K562 (cell line): ENCODE results near the gene ABHD16A. TPM values are rescaled to one million over a fixed set of nuclear protein-coding genes. Genes with fewer than 3 reads are reported as not detected.

ENCODE experiments used
- ARHGAP35 ChIP-seq: fragments of 450-650 bp; IDR thresholded peaks from 2 replicates; pipeline ENCODE4 v1.6.1; 2018; ENCODE audit not compliant: partially characterized antibody
- CGGBP1 ChIP-seq: fragments of 250-450 bp; sonication (Bioruptor Pico); IDR thresholded peaks from 2 replicates; pipeline ENCODE4 v1.9.0; 2021; ENCODE audit warnings: mild to moderate bottlenecking
- FOXK1 ChIP-seq: sonication (generic); formaldehyde crosslinking; IDR thresholded peaks from 2 replicates; pipeline ENCODE4 v1.8.0; 2022; ENCODE audit warnings: missing genetic modification reagents, mild to moderate bottlenecking, borderline replicate concordance
- KDM1A ChIP-seq, 2 experiments: fragments of 450-650 bp; IDR thresholded peaks; 2 replicates each; pipeline ENCODE4 v1.6.1; 2016; ENCODE audit warnings: mild to moderate bottlenecking in 2 of 2
- MYNN ChIP-seq, 2 experiments: sonication (generic); formaldehyde crosslinking in 1 of 2; IDR thresholded peaks; 2 replicates each; pipeline versions ENCODE4 v1.5.0 to v1.6.1; 2016 to 2020; ENCODE audit warnings: antibody characterized with exemption in 1 of 2, missing genetic modification reagents in 1 of 2
- NFYB ChIP-seq: IDR thresholded peaks from 2 replicates; pipeline ENCODE4 v1.6.1; 2011; ENCODE audit warnings: mild to moderate bottlenecking, moderate library complexity; ENCODE audit not compliant: insufficient read length; ENCODE audit errors: extremely low read depth
- POLR2H ChIP-seq: IDR thresholded peaks from 2 replicates; pipeline ENCODE4 v1.6.1; 2016; ENCODE audit warnings: missing genetic modification characterization, low read depth, mild to moderate bottlenecking, control low read depth, missing compliant biosample characterization, moderate library complexity
- TRIM28 ChIP-seq: fragments of 450-650 bp; IDR thresholded peaks from 2 replicates; pipeline ENCODE4 v1.6.1; 2017
- ZKSCAN3 ChIP-seq: fragments of 250-450 bp; sonication (Bioruptor Pico); IDR thresholded peaks from 2 replicates; pipeline ENCODE4 v1.4.0; 2020
- ZNF140 ChIP-seq: fragments of 250-450 bp; sonication (Bioruptor Pico); IDR thresholded peaks from 2 replicates; pipeline ENCODE4 v1.8.0; 2021; ENCODE audit warnings: moderate library complexity, mild to moderate bottlenecking, inconsistent platforms
- ZNF518B ChIP-seq: fragments of 250-450 bp; sonication (Bioruptor Pico); IDR thresholded peaks from 2 replicates; pipeline ENCODE4 v1.5.0; 2021; ENCODE audit warnings: mild to moderate bottlenecking, moderate library complexity
- ZNF551 ChIP-seq: fragments of 250-450 bp; sonication (Bioruptor Pico); IDR thresholded peaks from 2 replicates; pipeline ENCODE4 v1.5.0; 2021; ENCODE audit warnings: mild to moderate bottlenecking, moderate library complexity
- ZNF696 ChIP-seq: fragments of 250-450 bp; sonication (Bioruptor Pico); conservative IDR thresholded peaks from 2 replicates; pipeline ENCODE4 v1.4.0; 2020; ENCODE audit warnings: mild to moderate bottlenecking, moderate library complexity
- ZNF764 ChIP-seq: fragments of 250-450 bp; sonication (Bioruptor Pico); IDR thresholded peaks from 2 replicates; pipeline ENCODE4 v1.4.0; 2020; ENCODE audit warnings: low read depth, mild to moderate bottlenecking, moderate library complexity
- polyA plus RNA-seq, 8 experiments: library from polyadenylated mRNA; depleted of rRNA in 4 of 8; stranded (reverse) in 5 of 8; unstranded in 3 of 8; fragments of >200 nt; fragmentation: Nextera tagmentation in 2 of 8; fragmentation: Illumina TruSeq in 1 of 8; extraction: Ambion mirVana in 2 of 8; extraction: Trizol in 1 of 8; gene quantifications; 2 replicates each; pipeline versions ENCODE4 v1.2.1 to v1.2.3, GENCODE V29; 2011 to 2014; ENCODE audit warnings: inconsistent platforms in 1 of 8, missing spikeins in 1 of 8
- total RNA-seq, 7 experiments: library from RNA; depleted of rRNA in 6 of 7; stranded (reverse); fragments of >200 nt in 6 of 7; fragmentation: Illumina TruSeq in 2 of 7; extraction: Trizol in 2 of 7; gene quantifications; 2 replicates each; pipeline versions ENCODE4 v1.2.1 to v1.2.3, GENCODE V29; 2011 to 2021; ENCODE audit warnings: low replicate concordance in 1 of 7
- TF ChIP-seq, protein P1 (sequence below): fragments of 450-650 bp; IDR thresholded peaks from 2 replicates; pipeline ENCODE4 v1.6.1; 2014; ENCODE audit warnings: low read depth, mild to moderate bottlenecking, moderate library complexity, borderline replicate concordance
- TF ChIP-seq, protein P2 (sequence below), 2 experiments: IDR thresholded peaks; 2 replicates each; pipeline ENCODE4 v1.6.1; 2011; ENCODE audit warnings: borderline replicate concordance in 1 of 2, control low read depth in 1 of 2, low read depth in 1 of 2, low read length in 1 of 2, mild to moderate bottlenecking in 1 of 2, mixed read lengths in 1 of 2, moderate library complexity in 1 of 2; ENCODE audit not compliant: insufficient read depth in 1 of 2, insufficient read length in 1 of 2, poor library complexity in 1 of 2, severe bottlenecking in 1 of 2; ENCODE audit errors: extremely low read depth in 1 of 2
- TF ChIP-seq, protein P3 (sequence below): sonication (generic); formaldehyde crosslinking; IDR thresholded peaks from 2 replicates; pipeline ENCODE4 v1.4.0; 2020; ENCODE audit warnings: mild to moderate bottlenecking, missing genetic modification reagents

ABHD16A gene
- total and polyA plus RNA-seq, 9 of the 15 experiments (the other 6 are each of a cell fraction or from before 2014, with no cell fraction given) = 25.8 to 120 (median 81.6) TPM

DNA sequence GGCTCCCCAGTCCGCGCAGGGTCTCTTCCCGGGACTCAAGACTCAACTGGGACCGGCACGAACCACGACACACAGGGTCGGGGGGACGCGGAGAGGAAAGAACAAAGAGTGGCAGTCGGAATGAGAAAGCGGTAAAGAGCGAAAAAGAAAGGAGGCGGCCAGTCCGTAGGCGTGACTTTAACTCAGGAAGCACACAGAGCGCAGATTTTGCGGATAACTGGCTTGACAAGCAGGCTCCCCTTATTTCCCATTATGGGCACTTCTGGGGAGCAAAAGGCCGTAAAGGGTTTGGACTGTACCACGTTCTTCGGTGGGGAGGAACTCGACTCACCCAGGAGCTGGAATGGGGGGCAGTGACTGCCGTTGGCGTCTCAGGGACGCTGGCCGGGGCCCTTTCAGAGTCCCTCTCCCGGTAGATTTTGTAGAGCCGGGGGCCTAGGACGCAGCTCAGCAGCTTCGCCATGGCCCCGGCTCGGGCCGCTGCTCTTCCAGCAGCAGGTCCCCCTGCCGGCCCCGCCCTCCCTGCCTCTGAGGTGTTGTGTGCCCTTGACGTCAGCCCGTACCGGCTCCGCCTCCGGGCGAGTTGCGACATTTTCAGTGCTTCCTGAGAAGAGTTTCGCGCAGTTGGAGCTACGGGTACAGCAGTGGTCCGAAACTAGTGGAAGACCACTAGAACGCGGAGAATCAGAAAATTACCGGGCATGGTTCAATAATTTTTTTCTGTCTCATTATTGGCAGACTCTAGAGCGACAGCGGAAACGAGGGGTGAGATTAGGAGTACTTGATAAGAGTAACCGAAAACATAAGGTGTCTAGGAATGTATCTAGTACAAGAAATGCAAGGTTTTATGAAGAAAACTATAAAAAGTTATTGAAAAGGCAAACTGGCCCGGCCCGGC, at the start of gene ABHD16A (continued):
- TF ChIP-seq ZNF518B = no peak
- peak; percentile 65; the same call in 1 of the 2 replicates for TF ChIP-seq TRIM28
- TF ChIP-seq, protein P1, sequence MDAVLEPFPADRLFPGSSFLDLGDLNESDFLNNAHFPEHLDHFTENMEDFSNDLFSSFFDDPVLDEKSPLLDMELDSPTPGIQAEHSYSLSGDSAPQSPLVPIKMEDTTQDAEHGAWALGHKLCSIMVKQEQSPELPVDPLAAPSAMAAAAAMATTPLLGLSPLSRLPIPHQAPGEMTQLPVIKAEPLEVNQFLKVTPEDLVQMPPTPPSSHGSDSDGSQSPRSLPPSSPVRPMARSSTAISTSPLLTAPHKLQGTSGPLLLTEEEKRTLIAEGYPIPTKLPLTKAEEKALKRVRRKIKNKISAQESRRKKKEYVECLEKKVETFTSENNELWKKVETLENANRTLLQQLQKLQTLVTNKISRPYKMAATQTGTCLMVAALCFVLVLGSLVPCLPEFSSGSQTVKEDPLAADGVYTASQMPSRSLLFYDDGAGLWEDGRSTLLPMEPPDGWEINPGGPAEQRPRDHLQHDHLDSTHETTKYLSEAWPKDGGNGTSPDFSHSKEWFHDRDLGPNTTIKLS = peak; percentile 74; the same call in 1 of the 2 replicates
- TF ChIP-seq ZKSCAN3 (CRISPR knock-in tag) = no peak
- no peak for TF ChIP-seq ZNF551 (CRISPR knock-in tag)
- 0 out of 2 replicates have a peak, but pooled peaks have one; percentile 64 for TF ChIP-seq FOXK1 (CRISPR knock-in tag)
- no peak for TF ChIP-seq ZNF696 (CRISPR knock-in tag)
- TF ChIP-seq POLR2H (tag) = peak; percentile 96
- peak; percentile 7 for TF ChIP-seq ARHGAP35
- TF ChIP-seq, protein P2, sequence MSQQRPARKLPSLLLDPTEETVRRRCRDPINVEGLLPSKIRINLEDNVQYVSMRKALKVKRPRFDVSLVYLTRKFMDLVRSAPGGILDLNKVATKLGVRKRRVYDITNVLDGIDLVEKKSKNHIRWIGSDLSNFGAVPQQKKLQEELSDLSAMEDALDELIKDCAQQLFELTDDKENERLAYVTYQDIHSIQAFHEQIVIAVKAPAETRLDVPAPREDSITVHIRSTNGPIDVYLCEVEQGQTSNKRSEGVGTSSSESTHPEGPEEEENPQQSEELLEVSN (IDR thresholded peaks at IDR 0.05; ENCODE audit: borderline replicate concordance in 1 of 2, extremely low read depth in 1 of 2, insufficient read depth in 1 of 2, insufficient read length in 1 of 2, low read depth in 1 of 2, low read length in 1 of 2, poor library complexity in 1 of 2, severe bottlenecking in 1 of 2) = peak; percentile 21 to 46
- TF ChIP-seq ZNF140 (CRISPR knock-in tag) = no peak
- 0 out of 2 replicates have a peak, but pooled peaks have one; percentile 45 for TF ChIP-seq ZNF764 (CRISPR knock-in tag)
- TF ChIP-seq, protein P3, sequence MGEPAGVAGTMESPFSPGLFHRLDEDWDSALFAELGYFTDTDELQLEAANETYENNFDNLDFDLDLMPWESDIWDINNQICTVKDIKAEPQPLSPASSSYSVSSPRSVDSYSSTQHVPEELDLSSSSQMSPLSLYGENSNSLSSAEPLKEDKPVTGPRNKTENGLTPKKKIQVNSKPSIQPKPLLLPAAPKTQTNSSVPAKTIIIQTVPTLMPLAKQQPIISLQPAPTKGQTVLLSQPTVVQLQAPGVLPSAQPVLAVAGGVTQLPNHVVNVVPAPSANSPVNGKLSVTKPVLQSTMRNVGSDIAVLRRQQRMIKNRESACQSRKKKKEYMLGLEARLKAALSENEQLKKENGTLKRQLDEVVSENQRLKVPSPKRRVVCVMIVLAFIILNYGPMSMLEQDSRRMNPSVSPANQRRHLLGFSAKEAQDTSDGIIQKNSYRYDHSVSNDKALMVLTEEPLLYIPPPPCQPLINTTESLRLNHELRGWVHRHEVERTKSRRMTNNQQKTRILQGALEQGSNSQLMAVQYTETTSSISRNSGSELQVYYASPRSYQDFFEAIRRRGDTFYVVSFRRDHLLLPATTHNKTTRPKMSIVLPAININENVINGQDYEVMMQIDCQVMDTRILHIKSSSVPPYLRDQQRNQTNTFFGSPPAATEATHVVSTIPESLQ (CRISPR knock-in tag) = peak; percentile 85
- no peak for TF ChIP-seq NFYB
- 0 out of 2 replicates have a peak, but pooled peaks have one; percentile 79 for TF ChIP-seq MYNN (IDR thresholded peaks at IDR 0.05)
- no peak for TF ChIP-seq MYNN (CRISPR knock-in tag; IDR thresholded peaks at IDR 0.05)
- no peak; the same call in 1 of the 2 replicates for TF ChIP-seq CGGBP1 (CRISPR knock-in tag)
- TF ChIP-seq KDM1A (IDR thresholded peaks at IDR 0.05) = no peak
